Measurements from ENCODE around the gene PRM1.

Gene PRM1, protein sequence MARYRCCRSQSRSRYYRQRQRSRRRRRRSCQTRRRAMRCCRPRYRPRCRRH

GRCh38 chr16:11280616-11281522 lies at the start of gene PRM1:
Gene PRM1 (minus strand): TSS chr16:11281330. CDS start chr16:11281238, 92 bp downstream.
- DNase-seq = no peak

DNA sequence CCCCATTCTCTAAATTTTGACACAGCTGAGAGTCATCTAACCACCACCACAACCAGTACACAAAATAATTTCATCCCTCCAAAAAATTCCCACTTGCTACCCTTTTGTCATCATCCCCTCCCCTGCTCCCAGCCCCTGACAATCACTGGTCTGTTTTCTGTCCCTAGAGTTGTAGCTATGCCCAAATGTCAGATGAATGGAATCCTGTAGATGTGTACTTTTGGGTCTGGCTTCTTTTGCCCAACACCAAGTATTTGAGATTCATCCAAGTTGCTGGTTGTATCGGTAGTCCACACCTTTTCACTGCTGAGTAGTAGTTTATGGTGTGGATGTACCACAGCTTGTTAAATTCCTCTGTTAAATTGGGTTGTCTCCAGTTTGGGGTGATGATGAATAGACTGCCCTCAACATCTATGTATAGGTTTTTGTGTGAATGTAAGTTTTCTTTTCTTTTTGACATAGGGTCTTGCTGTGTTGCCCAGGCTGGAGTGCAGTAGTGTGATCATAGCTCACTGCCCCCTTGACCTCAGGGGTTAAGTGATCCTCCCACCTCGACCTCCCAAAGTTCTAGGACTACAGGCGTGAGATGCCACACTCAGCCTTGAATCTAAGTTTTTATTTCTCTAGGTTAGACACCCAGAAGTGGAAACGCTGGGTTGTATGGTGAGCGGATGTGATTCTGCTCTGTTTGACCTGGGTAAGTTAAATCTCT lies 49.6 kb upstream of the PRM1 start:
- no peak for DNase-seq

DNA sequence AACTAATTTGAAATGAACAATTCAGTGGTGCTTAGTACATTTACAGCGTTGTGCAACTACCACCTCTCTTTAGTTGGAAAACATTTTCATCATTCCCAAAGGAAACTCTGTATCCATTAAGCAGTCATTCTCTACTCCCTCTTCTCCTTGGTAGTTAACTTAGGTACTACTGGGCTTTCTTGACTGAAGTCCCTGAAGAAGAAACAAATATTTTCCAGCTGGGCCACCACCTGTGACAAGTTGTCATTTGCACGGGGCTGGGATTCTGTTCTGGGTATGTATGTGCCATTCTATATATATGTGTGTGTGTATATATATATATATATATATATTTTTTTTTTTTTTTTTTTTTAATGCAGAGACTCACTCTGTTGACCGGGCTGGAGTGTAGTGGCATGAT lies 48.8 kb upstream of the PRM1 start:
- no peak for DNase-seq

GRCh38 chr16:11329071-11329491 lies 48.0 kb upstream of the PRM1 start:
- DNase-seq = no peak

DNA sequence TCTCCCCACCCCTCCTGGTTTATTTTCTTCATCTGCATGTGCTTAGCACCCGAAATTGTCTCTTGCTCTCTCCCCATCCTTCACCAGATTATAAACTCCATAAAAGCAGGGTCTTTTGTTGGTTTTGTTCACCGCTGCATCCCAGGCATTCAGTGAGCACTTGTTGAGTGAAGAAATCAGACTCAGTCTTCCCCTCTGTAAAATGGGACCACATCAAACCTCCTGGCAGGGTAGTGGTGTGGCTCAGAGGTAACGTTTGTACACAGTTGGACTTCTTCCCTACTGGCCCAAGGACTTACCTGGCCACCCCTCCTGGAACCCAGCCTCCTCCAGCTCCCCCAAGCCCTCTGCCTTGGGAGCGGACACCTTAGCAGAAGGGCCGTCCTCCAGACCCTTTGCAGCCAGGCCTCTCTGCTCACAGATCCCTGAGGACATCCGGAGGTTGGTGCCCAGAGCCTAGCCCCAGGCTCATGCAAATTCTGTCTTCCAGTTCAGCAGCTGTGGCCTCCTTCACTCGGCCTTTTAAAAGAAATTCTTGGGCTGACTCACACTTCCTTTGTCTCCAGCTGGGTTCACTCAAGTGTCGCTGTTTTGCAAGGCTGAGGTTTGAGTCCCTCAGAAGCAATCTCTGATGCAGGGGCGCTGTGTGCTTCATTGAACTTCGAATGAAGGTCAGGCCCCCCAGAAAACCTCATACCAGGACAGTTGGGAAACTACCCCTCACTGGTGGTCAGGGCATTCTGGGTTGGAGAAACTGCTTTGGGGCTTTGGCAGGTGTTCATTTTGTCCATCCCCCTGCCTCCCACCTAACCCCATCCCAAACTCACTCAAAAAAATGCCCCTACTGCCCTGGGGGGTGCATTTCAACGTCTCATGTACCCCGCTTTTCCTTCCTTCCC lies 47.3 kb upstream of the PRM1 start:
- DNase-seq = no peak

DNA sequence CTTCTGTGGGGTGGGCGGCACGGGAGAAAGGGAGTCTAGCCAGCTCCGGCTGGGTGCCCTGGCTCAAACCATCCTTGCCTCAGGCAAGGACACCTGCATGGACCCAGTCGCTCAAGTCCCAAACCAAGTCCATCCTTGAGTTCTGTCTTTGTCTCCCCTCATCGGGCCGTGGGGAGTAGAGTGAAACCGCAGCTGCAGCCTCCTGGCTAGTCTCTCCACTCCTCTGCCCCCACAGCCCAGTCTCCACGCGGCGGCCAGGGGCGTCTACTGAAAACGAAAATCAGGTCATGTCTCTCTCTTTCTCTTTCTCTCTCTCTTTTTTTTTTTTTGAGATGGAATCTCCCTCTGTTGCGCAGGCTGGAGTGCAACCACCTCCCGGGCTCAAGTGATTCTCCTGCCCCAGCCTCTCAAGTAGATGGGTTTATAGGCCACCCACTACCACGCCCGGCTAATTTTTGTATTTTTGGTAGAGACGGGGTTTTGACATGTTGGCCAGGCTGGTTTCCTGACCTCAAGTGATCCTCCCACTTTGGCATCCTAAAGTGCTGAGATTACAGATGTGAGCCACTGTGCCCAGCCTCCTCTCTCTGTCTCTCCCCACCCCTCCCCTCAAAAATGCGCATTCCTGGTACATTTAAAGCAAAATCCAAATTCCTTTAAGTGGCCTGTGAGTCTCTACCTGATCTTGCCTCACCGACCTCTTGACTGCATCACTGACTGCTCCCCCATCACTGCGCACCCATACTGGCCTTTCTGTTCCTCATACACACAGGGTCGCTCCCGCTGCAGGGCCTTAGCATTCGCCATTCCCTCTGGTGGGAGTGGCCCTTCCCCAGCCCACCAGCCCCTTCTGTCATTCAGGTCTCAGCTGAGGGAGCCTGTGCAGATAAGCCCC lies 46.4 kb upstream of the PRM1 start:
- DNase-seq = no peak

GRCh38 chr16:11326737-11327276 lies 45.7 kb upstream of the PRM1 start:
- DNase-seq = no peak

- no peak for DNase-seq
These were observed 45.1 kb upstream of the PRM1 start for GRCh38 chr16:11326084-11326736.

GRCh38 chr16:11325404-11326083 lies 44.4 kb upstream of the PRM1 start:
- no peak for DNase-seq

- DNase-seq = no peak
These were observed 42.6 kb upstream of the PRM1 start for GRCh38 chr16:11323551-11324336.

DNA sequence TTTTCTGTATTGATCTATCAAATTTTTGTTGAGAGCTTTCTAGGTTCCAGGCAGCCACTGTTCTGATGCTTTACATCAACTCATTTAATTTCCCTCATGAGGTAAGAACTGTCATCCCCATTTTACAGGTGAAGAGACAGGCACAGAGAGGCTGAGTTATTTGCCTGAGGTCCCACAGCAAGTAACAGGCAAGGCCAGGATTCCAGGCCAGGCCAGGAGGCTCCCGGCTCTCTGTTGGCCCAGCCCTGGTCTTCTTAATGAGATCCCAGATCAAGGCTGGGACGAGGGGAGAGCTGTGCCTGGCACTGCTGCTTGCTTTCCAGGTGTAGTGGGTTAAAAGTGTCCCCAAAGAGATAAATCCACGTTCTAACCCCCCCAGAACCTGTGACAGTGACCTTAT lies 41.7 kb upstream of the PRM1 start:
- DNase-seq = no peak

DNA sequence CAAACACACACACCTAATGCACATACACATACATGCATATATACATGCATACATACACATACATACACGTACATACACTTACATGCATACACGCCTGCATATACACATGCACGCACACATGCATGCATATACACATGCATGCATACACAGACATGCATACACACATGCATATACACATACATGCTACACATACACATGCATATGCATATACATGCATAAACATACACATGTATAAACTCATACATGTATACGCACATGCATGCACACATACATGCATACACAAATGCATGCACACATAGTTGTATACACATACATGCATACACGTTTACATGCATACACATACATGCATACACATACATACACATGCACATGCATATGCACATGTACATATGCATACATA lies 40.5 kb upstream of the PRM1 start:
- DNase-seq = no peak

- DNase-seq = no peak
These were observed 39.0 kb upstream of the PRM1 start for GRCh38 chr16:11320170-11320569.

DNA sequence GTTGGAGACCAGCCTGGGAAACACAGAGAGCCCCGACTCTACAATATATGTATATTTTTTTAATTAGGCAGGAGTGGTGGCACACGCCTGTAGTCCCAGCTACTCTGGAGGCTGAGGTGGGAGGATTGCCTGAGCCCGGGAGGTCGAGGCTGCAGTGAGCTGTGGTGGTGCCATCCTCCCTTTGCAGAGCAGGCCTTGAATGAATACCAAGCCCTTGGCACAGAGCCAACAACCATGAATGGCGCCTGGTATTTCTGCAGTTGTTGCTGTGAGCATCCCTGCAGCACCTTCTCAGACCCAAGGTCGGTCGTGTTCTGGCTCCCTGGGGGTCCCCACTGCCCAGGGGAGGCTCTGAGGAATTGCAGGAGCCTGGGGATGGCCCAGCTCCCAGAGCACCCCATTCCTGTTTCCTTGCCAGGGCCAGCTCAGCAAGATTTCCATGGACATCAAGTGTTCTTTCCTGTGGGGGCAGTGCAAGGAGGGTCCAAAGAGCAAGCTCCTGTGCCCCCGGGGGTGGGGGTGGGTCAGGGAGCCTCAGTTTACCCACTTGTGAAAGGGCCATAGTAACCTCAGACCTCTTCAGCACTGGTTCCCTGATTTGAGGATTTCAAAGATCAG lies 38.5 kb upstream of the PRM1 start:
- DNase-seq = no peak

DNA sequence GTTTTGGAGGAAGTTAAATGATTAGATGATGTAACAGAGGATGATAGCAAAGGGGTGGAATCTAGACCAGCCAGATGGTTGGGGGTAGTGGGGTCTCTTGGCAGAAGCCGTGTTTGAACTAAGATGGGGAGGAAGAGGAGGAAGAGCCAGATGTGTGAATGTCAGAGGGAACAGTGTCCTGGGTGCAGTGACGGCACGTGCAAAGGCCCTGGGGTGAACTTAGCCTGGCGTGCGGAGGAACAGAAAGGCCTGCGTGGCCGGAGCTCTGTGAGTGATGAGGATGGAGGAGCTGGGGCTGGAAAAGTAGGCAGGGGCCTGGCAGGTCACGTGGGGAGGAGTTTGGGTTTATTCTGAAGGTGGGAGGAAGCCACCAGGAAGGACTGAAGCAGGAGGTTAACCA lies 37.7 kb upstream of the PRM1 start:
- DNase-seq = no peak

DNA sequence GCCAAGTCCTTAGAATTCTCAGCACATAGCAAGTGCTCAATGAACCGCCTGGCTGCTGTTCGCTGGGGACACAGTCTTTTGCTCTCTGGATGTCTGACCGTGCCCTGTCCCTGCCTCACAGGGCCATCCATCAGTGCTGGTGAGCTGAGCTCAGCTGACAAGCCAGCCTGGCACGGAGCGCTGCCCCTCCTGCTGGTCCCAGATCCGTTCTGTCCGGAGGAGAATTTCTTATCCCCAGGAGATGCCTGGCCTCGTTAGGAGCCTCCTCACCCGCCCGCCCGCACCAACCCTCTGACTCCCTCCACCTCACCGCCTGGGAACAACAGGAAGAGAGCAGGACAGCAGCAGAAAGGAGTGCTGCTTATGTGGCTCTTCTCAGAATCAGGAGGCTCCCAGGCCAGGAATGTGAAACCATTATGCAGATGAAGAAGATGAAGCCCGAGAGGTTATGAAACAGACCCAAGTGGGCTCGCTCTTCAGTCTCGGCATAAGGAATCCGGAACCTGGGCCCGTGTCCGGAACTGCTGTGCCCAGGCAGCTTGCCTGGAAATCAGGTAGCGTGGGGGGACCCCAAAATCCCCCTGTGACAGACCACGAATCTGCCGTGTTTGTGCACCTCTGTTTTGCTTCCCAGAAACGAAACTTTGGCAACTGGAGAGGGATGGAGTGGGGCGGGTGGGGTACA lies 35.3 kb upstream of the PRM1 start:
- DNase-seq = no peak

DNA sequence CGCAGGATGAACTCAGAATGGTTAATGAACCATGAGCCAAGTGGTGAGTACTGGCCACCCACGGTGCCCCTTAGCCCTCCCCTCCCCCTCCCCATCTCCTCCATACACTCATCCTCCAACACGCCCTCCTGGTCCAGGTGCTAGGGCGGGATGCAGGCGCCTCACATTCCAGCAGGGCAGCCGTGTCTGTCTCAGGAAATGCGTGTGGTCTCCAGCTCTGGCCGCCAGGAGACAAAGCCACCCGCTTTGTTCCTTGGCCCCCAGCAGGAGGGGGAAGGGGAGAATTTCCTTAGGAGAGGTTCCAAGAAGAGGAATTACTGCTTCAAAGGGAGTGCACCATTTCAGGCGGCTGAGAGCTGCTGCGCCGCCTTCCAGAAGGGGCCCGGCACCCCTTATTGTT lies 34.4 kb upstream of the PRM1 start:
- DNase-seq = no peak

GRCh38 chr16:11314309-11314894 lies 33.3 kb upstream of the PRM1 start:
- DNase-seq = no peak

Measured in right forelimb (tissue), 1 donor.